ENCODE results near the gene LRRC41. TPM values are rescaled to one million over a fixed set of nuclear protein-coding genes. Genes with fewer than 3 reads are reported as not detected.

LRRC41 gene
- polyA plus RNA-seq (2013, experiment 1 of 2) = 23.2 TPM
- polyA plus RNA-seq (2013, experiment 2 of 2) = 22.7 TPM

- Histone ChIP-seq H3K56ac (ENCODE audit: low read length) (peak within 1 kb of the TSS; percentile 98), H3K79me2 (ENCODE audit: control insufficient read depth, insufficient read depth, low read length) (peaks cover 77% of the 10 kb centered on the region), H3K4me2 (ENCODE audit: low read length) (peak within 1 kb of the TSS; percentile 77), H2BK15ac (replicated peaks; ENCODE audit: low read depth) (no peak within 1 kb of the TSS), H3K4me3 (ENCODE audit: low read length) (peak within 1 kb of the TSS; percentile 79), H2BK5ac (ENCODE audit: low read length) (peak within 1 kb of the TSS; percentile 68), H3K36me3 (ENCODE audit: control insufficient read depth, insufficient read depth, low read length) (no peaks in the 10 kb centered on the region), H3K27ac (ENCODE audit: low read depth, low read length) (peak within 1 kb of the TSS; percentile 85), H4K5ac (ENCODE audit: low read length) (no peak within 1 kb of the TSS), H3K4me1 (ENCODE audit: control insufficient read depth, low read depth, low read length) (peaks cover 7% of the 10 kb centered on the region), H3K79me1 (ENCODE audit: low read length) (peaks cover 18% of the 10 kb centered on the region), H2BK120ac (ENCODE audit: low read depth, low read length) (peak within 1 kb of the TSS; percentile 88), H2AK5ac (ENCODE audit: low read length) (peak within 1 kb of the TSS; percentile 57), H3K18ac (ENCODE audit: low read length) (peak within 1 kb of the TSS; percentile 97), H3K9ac (ENCODE audit: low read length) (peak within 1 kb of the TSS; percentile 97), H3K23ac (ENCODE audit: low read length) (peak within 1 kb of the TSS; percentile 74), H3K27me3 (ENCODE audit: insufficient read depth, low read length, poor library complexity) (no peaks in the 10 kb centered on the region), H3K4ac (ENCODE audit: low read depth, low read length) (peak within 1 kb of the TSS; percentile 98), H4K8ac (ENCODE audit: low read depth, low read length) (peak within 1 kb of the TSS; percentile 44)
- peak; percentile 99 for DNase-seq
- no CpG with 5 or more reads among the region's 61 CpGs for WGBS (ENCODE audit: extremely low coverage, insufficient coverage, low lambda C conversion rate)
These were observed at the start of gene LRRC41, which contains the start of gene UQCRH for GRCh38 chr1:46303038-46303871. LRRC41 (minus strand) TSS chr1:46303616; CDS start chr1:46303322, 294 bp downstream. UQCRH (plus strand) TSS chr1:46303698; CDS start chr1:46303767, 69 bp downstream.

GRCh38 chr1:46352363-46352762, 48.9 kb upstream of the LRRC41 start:
- WGBS (ENCODE audit: extremely low coverage, insufficient coverage, low lambda C conversion rate) = 100% methylated on average over 1 of the region's 2 CpGs
- H3K36me3 ChIP-seq (ENCODE audit: control insufficient read depth, insufficient read depth, low read length) = peaks cover 4% of the 10 kb centered on the region
- no peaks in the 10 kb centered on the region for H3K27me3 ChIP-seq (ENCODE audit: insufficient read depth, low read length, poor library complexity)
- H4K5ac ChIP-seq (ENCODE audit: low read length) = no peak overlapping the region
- no peak overlapping the region for H2BK120ac ChIP-seq (ENCODE audit: low read depth, low read length)
- no peak overlapping the region for H2BK15ac ChIP-seq (replicated peaks; ENCODE audit: low read depth)
- no peak overlapping the region for H3K27ac ChIP-seq (ENCODE audit: low read depth, low read length)
- H3K4ac ChIP-seq (ENCODE audit: low read depth, low read length) = no peak overlapping the region
- H3K23ac ChIP-seq (ENCODE audit: low read length) = no peak overlapping the region
- no peak overlapping the region for H3K9ac ChIP-seq (ENCODE audit: low read length)
- no peaks in the 10 kb centered on the region for H3K79me2 ChIP-seq (ENCODE audit: control insufficient read depth, insufficient read depth, low read length)
- H3K4me3 ChIP-seq (ENCODE audit: low read length) = no peak overlapping the region
- no peak for DNase-seq
- no peak overlapping the region for H2BK5ac ChIP-seq (ENCODE audit: low read length)
- no peak overlapping the region for H3K56ac ChIP-seq (ENCODE audit: low read length)
- no peak overlapping the region for H4K8ac ChIP-seq (ENCODE audit: low read depth, low read length)
- H3K18ac ChIP-seq (ENCODE audit: low read length) = no peak overlapping the region
- no peak overlapping the region for H3K4me2 ChIP-seq (ENCODE audit: low read length)
- H2AK5ac ChIP-seq (ENCODE audit: low read length) = no peak overlapping the region
- no peaks in the 10 kb centered on the region for H3K4me1 ChIP-seq (ENCODE audit: control insufficient read depth, low read depth, low read length)
- no peaks in the 10 kb centered on the region for H3K79me1 ChIP-seq (ENCODE audit: low read length)

- no peak overlapping the region for H4K8ac ChIP-seq (ENCODE audit: low read depth, low read length)
- no peak overlapping the region for H2BK120ac ChIP-seq (ENCODE audit: low read depth, low read length)
- peaks cover 13% of the 10 kb centered on the region for H3K79me2 ChIP-seq (ENCODE audit: control insufficient read depth, insufficient read depth, low read length)
- H3K4me3 ChIP-seq (ENCODE audit: low read length) = no peak overlapping the region
- H3K9ac ChIP-seq (ENCODE audit: low read length) = no peak overlapping the region
- no peak for DNase-seq
- H3K79me1 ChIP-seq (ENCODE audit: low read length) = peaks cover 21% of the 10 kb centered on the region
- H3K23ac ChIP-seq (ENCODE audit: low read length) = no peak overlapping the region
- no peak overlapping the region for H3K56ac ChIP-seq (ENCODE audit: low read length)
- no peak overlapping the region for H3K27ac ChIP-seq (ENCODE audit: low read depth, low read length)
- no peak overlapping the region for H4K5ac ChIP-seq (ENCODE audit: low read length)
- H3K4me2 ChIP-seq (ENCODE audit: low read length) = no peak overlapping the region
- no peak overlapping the region for H3K18ac ChIP-seq (ENCODE audit: low read length)
- no peaks in the 10 kb centered on the region for H3K4me1 ChIP-seq (ENCODE audit: control insufficient read depth, low read depth, low read length)
- peaks cover 7% of the 10 kb centered on the region for H3K36me3 ChIP-seq (ENCODE audit: control insufficient read depth, insufficient read depth, low read length)
- no peak overlapping the region for H3K4ac ChIP-seq (ENCODE audit: low read depth, low read length)
- H2BK15ac ChIP-seq (replicated peaks; ENCODE audit: low read depth) = no peak overlapping the region
- H2BK5ac ChIP-seq (ENCODE audit: low read length) = no peak overlapping the region
- H3K27me3 ChIP-seq (ENCODE audit: insufficient read depth, low read length, poor library complexity) = no peaks in the 10 kb centered on the region
- H2AK5ac ChIP-seq (ENCODE audit: low read length) = no peak overlapping the region
These were observed 41.9 kb upstream of the LRRC41 start for GRCh38 chr1:46345281-46345680.

GRCh38 chr1:46344481-46344880, 41.1 kb upstream of the LRRC41 start:
- Histone ChIP-seq H3K4me2 (ENCODE audit: low read length) (no peak overlapping the region), H3K27me3 (ENCODE audit: insufficient read depth, low read length, poor library complexity) (no peaks in the 10 kb centered on the region), H2BK5ac (ENCODE audit: low read length) (no peak overlapping the region), H2BK15ac (replicated peaks; ENCODE audit: low read depth) (no peak overlapping the region), H4K8ac (ENCODE audit: low read depth, low read length) (no peak overlapping the region), H3K4me1 (ENCODE audit: control insufficient read depth, low read depth, low read length) (no peaks in the 10 kb centered on the region), H3K36me3 (ENCODE audit: control insufficient read depth, insufficient read depth, low read length) (peaks cover 5% of the 10 kb centered on the region), H3K4ac (ENCODE audit: low read depth, low read length) (no peak overlapping the region), H3K18ac (ENCODE audit: low read length) (no peak overlapping the region), H3K56ac (ENCODE audit: low read length) (no peak overlapping the region), H2BK120ac (ENCODE audit: low read depth, low read length) (no peak overlapping the region), H3K23ac (ENCODE audit: low read length) (no peak overlapping the region), H4K5ac (ENCODE audit: low read length) (no peak overlapping the region), H2AK5ac (ENCODE audit: low read length) (no peak overlapping the region), H3K79me2 (ENCODE audit: control insufficient read depth, insufficient read depth, low read length) (peaks cover 13% of the 10 kb centered on the region), H3K79me1 (ENCODE audit: low read length) (peaks cover 21% of the 10 kb centered on the region), H3K9ac (ENCODE audit: low read length) (no peak overlapping the region), H3K27ac (ENCODE audit: low read depth, low read length) (no peak overlapping the region), H3K4me3 (ENCODE audit: low read length) (no peak overlapping the region)
- no peak for DNase-seq
- WGBS (ENCODE audit: extremely low coverage, insufficient coverage, low lambda C conversion rate) = no CpG with 5 or more reads among the region's 3 CpGs

GRCh38 chr1:46343705-46344104, 40.3 kb upstream of the LRRC41 start:
- no peak for DNase-seq
- H3K79me2 ChIP-seq (ENCODE audit: control insufficient read depth, insufficient read depth, low read length) = peaks cover 13% of the 10 kb centered on the region

More at GRCh38 chr1:46343705-46344104, 40.3 kb upstream of the LRRC41 start:
- no peak overlapping the region for H4K8ac ChIP-seq (ENCODE audit: low read depth, low read length)
- H3K4me3 ChIP-seq (ENCODE audit: low read length) = no peak overlapping the region
- H2BK15ac ChIP-seq (replicated peaks; ENCODE audit: low read depth) = no peak overlapping the region
- no peak overlapping the region for H3K4me2 ChIP-seq (ENCODE audit: low read length)
- H2AK5ac ChIP-seq (ENCODE audit: low read length) = no peak overlapping the region
- H3K56ac ChIP-seq (ENCODE audit: low read length) = no peak overlapping the region
- WGBS (ENCODE audit: extremely low coverage, insufficient coverage, low lambda C conversion rate) = no CpG with 5 or more reads among the region's 4 CpGs
- H3K4ac ChIP-seq (ENCODE audit: low read depth, low read length) = no peak overlapping the region
- H3K27ac ChIP-seq (ENCODE audit: low read depth, low read length) = no peak overlapping the region
- no peak overlapping the region for H2BK5ac ChIP-seq (ENCODE audit: low read length)
- H3K27me3 ChIP-seq (ENCODE audit: insufficient read depth, low read length, poor library complexity) = no peaks in the 10 kb centered on the region
- no peak overlapping the region for H3K18ac ChIP-seq (ENCODE audit: low read length)
- no peak overlapping the region for H4K5ac ChIP-seq (ENCODE audit: low read length)
- peaks cover 21% of the 10 kb centered on the region for H3K79me1 ChIP-seq (ENCODE audit: low read length)
- H3K23ac ChIP-seq (ENCODE audit: low read length) = no peak overlapping the region
- H3K36me3 ChIP-seq (ENCODE audit: control insufficient read depth, insufficient read depth, low read length) = peaks cover 5% of the 10 kb centered on the region
- H3K9ac ChIP-seq (ENCODE audit: low read length) = no peak overlapping the region
- no peak overlapping the region for H2BK120ac ChIP-seq (ENCODE audit: low read depth, low read length)
- no peaks in the 10 kb centered on the region for H3K4me1 ChIP-seq (ENCODE audit: control insufficient read depth, low read depth, low read length)
